Measurements from ENCODE around the gene EYS. TPM values are rescaled to one million over a fixed set of nuclear protein-coding genes. Genes with fewer than 3 reads are reported as not detected.

EYS gene
- total RNA-seq, 1 experiment from 2014 or later = not detected

DNA sequence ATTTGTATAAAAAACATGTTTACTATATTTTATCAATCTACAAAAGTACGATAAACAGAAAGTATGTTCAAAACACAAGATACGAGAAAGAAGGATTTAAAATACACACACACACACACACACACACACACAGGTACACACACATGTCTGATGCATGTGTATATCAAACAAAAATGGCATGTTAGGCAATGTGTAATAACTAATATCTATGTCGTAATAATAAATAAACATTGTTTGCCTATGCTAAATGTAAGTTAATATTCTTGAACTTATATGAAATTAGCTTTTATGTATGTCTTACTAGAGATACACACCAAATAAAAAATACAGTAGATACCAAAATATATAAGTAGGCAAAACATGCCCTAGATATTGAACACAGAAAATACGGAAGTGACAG is 894.9 kb downstream of the EYS start:
- DNase-seq (ENCODE audit: low read depth in 1 of 2, low spot score in 2 of 2) = no peak
- Histone ChIP-seq H3K4me1 (replicated peaks) (no peaks in the 10 kb centered on the region), H3K4me3 (no peak overlapping the region), H3K36me3 (no peaks in the 10 kb centered on the region), H3K9me3 (replicated peaks) (no peaks in the 10 kb centered on the region), H3K27me3 (replicated peaks) (no peaks in the 10 kb centered on the region), H3K27ac (no peak overlapping the region)

GRCh38 chr6:64811119-64811518 is 895.9 kb downstream of the EYS start:
- Histone ChIP-seq H3K27ac (no peak overlapping the region), H3K9me3 (replicated peaks) (no peaks in the 10 kb centered on the region), H3K4me1 (replicated peaks) (no peaks in the 10 kb centered on the region), H3K27me3 (replicated peaks) (no peaks in the 10 kb centered on the region), H3K4me3 (no peak overlapping the region), H3K36me3 (no peaks in the 10 kb centered on the region)
- DNase-seq (ENCODE audit: low read depth in 1 of 2, low spot score in 2 of 2) = no peak

DNA sequence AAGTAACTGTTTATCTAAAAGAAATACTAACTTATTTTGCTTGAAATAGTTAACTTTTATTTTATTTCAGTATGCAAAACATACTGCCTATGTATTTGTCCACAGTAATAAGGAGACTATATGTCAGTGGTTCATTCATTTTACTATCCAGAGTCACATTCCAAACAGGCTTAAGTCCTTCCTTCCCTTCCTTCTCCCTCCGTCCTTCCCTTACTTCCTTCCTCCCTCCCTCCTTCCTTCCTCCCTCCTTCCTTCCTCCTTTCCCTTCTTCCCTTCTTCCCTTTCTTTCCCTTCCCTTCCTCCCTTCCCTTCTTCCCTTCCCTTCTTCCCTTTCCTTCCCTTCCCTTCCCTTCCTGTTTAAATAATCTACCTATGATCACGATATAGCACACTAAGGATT is 899.2 kb downstream of the EYS start:
- no peak for DNase-seq (ENCODE audit: low read depth in 1 of 2, low spot score in 2 of 2)
- Histone ChIP-seq H3K36me3 (no peaks in the 10 kb centered on the region), H3K4me1 (replicated peaks) (no peaks in the 10 kb centered on the region), H3K27ac (no peak overlapping the region), H3K4me3 (no peak overlapping the region), H3K27me3 (replicated peaks) (no peaks in the 10 kb centered on the region), H3K9me3 (replicated peaks) (no peaks in the 10 kb centered on the region)

DNA sequence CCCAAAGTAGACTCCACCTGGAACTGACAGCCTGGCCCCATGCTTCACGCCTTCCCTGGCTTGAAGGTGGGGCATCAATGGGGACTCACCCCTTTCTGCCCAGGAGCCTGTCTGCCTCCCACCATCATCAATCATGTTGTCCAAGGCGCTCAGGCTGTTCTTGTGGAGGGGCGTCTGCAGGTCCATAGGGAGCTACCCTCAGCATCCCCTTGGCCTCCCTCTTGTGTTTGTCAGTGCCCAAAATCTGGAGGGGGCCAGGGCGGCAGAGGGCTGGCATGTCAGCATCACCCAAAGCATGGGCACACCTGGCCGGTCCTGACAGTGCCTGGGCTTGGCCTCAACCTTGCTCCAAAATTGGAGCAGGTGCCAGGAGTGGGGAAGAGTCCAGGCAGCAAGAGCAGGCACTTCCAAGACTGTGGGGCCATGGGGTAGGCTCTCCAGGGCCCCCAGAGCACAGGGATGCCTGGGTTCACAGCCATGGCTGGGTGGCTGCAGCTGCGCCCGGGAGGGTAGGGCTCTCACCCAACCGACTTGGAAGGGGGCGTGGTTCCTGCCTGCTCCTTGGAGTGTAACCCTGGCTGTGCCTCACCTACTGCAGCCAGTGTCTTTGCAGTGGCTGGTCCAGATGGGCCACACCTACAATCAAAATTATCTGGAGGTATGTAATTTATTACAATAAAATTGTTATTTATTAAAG is 903.4 kb downstream of the EYS start:
- Histone ChIP-seq H3K4me3 (no peak overlapping the region), H3K27me3 (replicated peaks) (no peaks in the 10 kb centered on the region), H3K4me1 (replicated peaks) (no peaks in the 10 kb centered on the region), H3K9me3 (replicated peaks) (no peaks in the 10 kb centered on the region), H3K27ac (no peak overlapping the region), H3K36me3 (no peaks in the 10 kb centered on the region)
- no peak for DNase-seq (ENCODE audit: low read depth in 1 of 2, low spot score in 2 of 2)

GRCh38 chr6:64792534-64792933 is 914.5 kb downstream of the EYS start:
- Histone ChIP-seq H3K4me1 (replicated peaks) (no peaks in the 10 kb centered on the region), H3K36me3 (no peaks in the 10 kb centered on the region), H3K27ac (no peak overlapping the region), H3K27me3 (replicated peaks) (no peaks in the 10 kb centered on the region), H3K4me3 (no peak overlapping the region), H3K9me3 (replicated peaks) (no peaks in the 10 kb centered on the region)
- no peak for DNase-seq (ENCODE audit: low read depth in 1 of 2, low spot score in 2 of 2)

DNA sequence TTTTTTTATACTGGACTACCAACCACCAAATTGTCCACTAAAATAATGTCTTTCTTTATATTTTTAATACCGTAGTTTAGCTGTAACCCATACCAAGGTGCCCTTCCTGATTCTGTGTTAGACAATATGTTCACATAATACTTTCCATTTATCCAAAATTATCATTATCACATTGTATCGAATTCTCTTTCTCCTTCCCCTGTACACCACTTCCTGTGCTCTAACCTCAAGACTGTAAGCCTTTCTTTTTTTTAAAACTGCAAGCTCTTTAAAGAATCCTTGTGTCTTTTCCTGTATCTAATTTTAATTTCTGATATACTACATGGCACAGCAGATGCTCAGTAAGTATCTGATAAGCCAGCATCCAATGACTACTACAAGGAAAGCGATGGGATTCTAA is 917.5 kb downstream of the EYS start:
- no peak overlapping the region for H3K4me3 ChIP-seq
- DNase-seq (ENCODE audit: low read depth in 1 of 2, low spot score in 2 of 2) = no peak
- H3K36me3 ChIP-seq = no peaks in the 10 kb centered on the region
- H3K27me3 ChIP-seq (replicated peaks) = no peaks in the 10 kb centered on the region
- no peaks in the 10 kb centered on the region for H3K9me3 ChIP-seq (replicated peaks)
- no peaks in the 10 kb centered on the region for H3K4me1 ChIP-seq (replicated peaks)
- no peak overlapping the region for H3K27ac ChIP-seq

DNA sequence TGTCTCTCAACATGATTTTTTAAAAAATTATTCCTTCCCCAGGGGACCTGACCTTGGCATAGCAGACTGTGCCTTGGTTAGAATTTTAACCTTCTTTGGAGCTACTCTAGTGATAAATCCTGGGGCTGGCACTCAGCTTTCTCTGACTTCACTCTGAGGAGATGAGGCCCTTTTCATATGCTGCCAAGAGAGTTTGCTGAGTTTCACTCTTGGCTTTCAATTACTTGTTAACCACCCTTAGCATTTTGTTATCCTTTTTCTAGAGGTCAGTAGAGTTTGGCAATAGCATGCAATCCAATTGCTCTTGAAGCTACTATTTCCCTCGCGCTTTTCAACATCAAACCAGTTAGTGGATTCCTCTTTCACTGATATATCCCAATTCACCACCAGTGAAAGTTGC is 920.3 kb downstream of the EYS start:
- H3K27me3 ChIP-seq (replicated peaks) = no peaks in the 10 kb centered on the region

DNA sequence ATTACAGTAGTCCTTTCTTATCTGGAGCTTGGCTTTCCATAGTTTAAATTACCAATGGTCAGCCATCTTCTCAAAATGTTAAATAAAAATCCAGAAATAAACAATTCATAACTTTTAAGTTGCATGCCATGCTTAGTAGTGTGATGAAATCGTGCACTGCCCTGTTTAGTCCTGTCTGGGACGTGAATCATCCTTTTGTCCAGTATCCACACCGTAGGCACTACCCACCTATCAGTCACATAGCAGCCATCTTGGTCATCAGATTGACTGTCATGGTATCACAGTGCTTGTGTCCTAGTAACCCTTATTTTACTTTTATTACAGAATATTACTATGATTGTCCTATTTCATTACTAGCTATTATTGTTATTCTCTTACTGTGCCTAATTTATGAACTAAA is 924.1 kb downstream of the EYS start:
- H3K9me3 ChIP-seq (replicated peaks) = 0 out of 2 replicates have a peak, but pooled peaks cover 2% of the 10 kb centered on the region
- no peaks in the 10 kb centered on the region for H3K36me3 ChIP-seq
- no peak overlapping the region for H3K27ac ChIP-seq
- no peaks in the 10 kb centered on the region for H3K4me1 ChIP-seq (replicated peaks)
- no peak for DNase-seq (ENCODE audit: low read depth in 1 of 2, low spot score in 2 of 2)
- H3K27me3 ChIP-seq (replicated peaks) = no peaks in the 10 kb centered on the region
- H3K4me3 ChIP-seq = no peak overlapping the region

More for the DNA sequence above, 920.3 kb downstream of the EYS start:
- Histone ChIP-seq H3K4me3 (no peak overlapping the region), H3K4me1 (replicated peaks) (no peaks in the 10 kb centered on the region), H3K9me3 (replicated peaks) (no peaks in the 10 kb centered on the region), H3K36me3 (no peaks in the 10 kb centered on the region), H3K27ac (no peak overlapping the region)
- DNase-seq (ENCODE audit: low read depth in 1 of 2, low spot score in 2 of 2) = no peak

DNA sequence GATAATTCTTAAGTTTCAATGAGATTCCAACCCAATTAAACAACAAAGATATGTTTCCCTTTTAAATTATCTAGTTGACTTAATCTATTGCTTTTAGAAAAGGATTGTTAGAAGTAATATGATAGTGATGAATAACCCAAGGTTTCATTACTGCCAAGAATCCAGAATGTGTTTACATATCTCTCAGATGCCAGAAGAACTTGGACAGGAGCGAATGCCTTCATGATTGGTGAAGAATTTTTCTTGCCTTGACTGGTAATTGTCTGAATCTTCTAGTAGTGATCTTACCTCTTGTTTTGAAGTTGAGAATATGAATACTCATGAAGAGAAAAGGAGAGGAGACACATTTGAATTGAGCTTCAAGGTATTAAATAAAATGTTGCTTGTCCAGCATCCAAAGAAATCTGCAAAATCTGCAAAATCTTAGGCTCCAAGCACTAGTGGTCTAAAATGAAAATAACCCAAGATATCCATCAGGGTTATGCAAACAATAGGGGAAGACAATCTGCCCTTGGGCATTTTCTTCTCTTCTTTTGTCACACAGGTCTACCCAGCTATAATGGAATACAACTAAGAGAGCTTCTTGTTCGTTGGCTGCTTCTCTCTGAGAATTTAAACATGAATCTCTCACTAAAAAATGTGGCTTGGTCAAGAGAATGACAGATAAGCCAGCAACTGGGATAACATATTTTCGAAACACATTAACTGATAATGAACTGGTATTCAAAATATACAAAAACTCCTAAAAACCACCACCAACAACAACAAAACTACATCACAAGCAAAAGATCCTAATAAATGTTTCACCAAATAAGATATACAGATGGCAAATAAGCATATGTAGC is 928.9 kb downstream of the EYS start:
- Histone ChIP-seq H3K4me1 (replicated peaks) (no peaks in the 10 kb centered on the region), H3K27me3 (replicated peaks) (no peaks in the 10 kb centered on the region), H3K36me3 (no peaks in the 10 kb centered on the region), H3K9me3 (replicated peaks) (0 out of 2 replicates have a peak, but pooled peaks cover 7% of the 10 kb centered on the region), H3K4me3 (no peak overlapping the region), H3K27ac (no peak overlapping the region)
- DNase-seq (ENCODE audit: low read depth in 1 of 2, low spot score in 2 of 2) = no peak

GRCh38 chr6:64776359-64776758 is 930.7 kb downstream of the EYS start:
- Histone ChIP-seq H3K4me3 (no peak overlapping the region), H3K36me3 (no peaks in the 10 kb centered on the region), H3K4me1 (replicated peaks) (no peaks in the 10 kb centered on the region), H3K27me3 (replicated peaks) (no peaks in the 10 kb centered on the region), H3K9me3 (replicated peaks) (0 out of 2 replicates have a peak, but pooled peaks cover 7% of the 10 kb centered on the region), H3K27ac (no peak overlapping the region)
- DNase-seq (ENCODE audit: low read depth in 1 of 2, low spot score in 2 of 2) = no peak

- Histone ChIP-seq H3K27ac (no peak overlapping the region), H3K36me3 (no peaks in the 10 kb centered on the region), H3K27me3 (replicated peaks) (no peaks in the 10 kb centered on the region), H3K9me3 (replicated peaks) (0 out of 2 replicates have a peak, but pooled peaks cover 7% of the 10 kb centered on the region), H3K4me3 (no peak overlapping the region), H3K4me1 (replicated peaks) (no peaks in the 10 kb centered on the region)
- no peak for DNase-seq (ENCODE audit: low read depth in 1 of 2, low spot score in 2 of 2)
These were observed 932.1 kb downstream of the EYS start for GRCh38 chr6:64774881-64775280.

- no peak for DNase-seq (ENCODE audit: low read depth in 1 of 2, low spot score in 2 of 2)
- Histone ChIP-seq H3K36me3 (no peaks in the 10 kb centered on the region), H3K4me1 (replicated peaks) (no peaks in the 10 kb centered on the region), H3K27me3 (replicated peaks) (no peaks in the 10 kb centered on the region), H3K4me3 (no peak overlapping the region), H3K27ac (no peak overlapping the region), H3K9me3 (replicated peaks) (no peaks in the 10 kb centered on the region; the same call in 1 of the 2 replicates)
These were observed 956.1 kb downstream of the EYS start for GRCh38 chr6:64750910-64751309.

- H3K9me3 ChIP-seq (replicated peaks) = no peaks in the 10 kb centered on the region; the same call in 1 of the 2 replicates
These were observed 969.6 kb downstream of the EYS start for GRCh38 chr6:64737418-64737817.

DNA sequence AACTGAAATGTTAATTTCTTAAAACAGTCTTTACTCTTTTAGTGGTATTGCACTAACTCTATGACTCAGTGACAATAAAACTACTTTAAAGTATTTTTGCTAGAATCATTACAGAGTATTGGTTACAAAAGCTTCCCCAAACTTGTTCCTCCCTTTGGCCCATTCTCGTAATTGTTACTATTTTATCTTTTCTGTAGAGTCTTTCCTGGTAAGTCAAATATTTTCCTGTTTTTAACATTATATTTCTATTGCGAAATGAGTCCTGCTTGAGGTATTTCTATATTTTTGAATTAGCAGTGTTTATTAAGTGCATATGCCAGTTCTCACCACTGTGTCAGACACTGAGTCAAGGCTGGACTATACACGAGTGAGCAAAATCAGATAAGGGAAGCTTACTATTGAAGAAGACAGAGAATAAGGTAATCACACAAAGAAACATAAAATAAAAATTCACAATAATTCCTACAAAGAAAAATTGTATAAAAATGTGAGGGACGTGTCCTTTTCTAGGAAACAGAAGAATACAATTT is 970.5 kb downstream of the EYS start:
- no peak for DNase-seq (ENCODE audit: low read depth in 1 of 2, low spot score in 2 of 2)
- no peaks in the 10 kb centered on the region; the same call in 1 of the 2 replicates for H3K9me3 ChIP-seq (replicated peaks)
- H3K27ac ChIP-seq = no peak overlapping the region
- no peaks in the 10 kb centered on the region for H3K36me3 ChIP-seq
- no peaks in the 10 kb centered on the region for H3K4me1 ChIP-seq (replicated peaks)
- no peaks in the 10 kb centered on the region for H3K27me3 ChIP-seq (replicated peaks)
- no peak overlapping the region for H3K4me3 ChIP-seq

More at GRCh38 chr6:64737418-64737817, 969.6 kb downstream of the EYS start:
- H3K4me1 ChIP-seq (replicated peaks) = no peaks in the 10 kb centered on the region
- no peak overlapping the region for H3K4me3 ChIP-seq
- H3K27ac ChIP-seq = no peak overlapping the region
- DNase-seq (ENCODE audit: low read depth in 1 of 2, low spot score in 2 of 2) = no peak
- no peaks in the 10 kb centered on the region for H3K36me3 ChIP-seq
- no peaks in the 10 kb centered on the region for H3K27me3 ChIP-seq (replicated peaks)

All from SJSA1 (cell line).